8988T (cell line): ENCODE measurements around the gene LGR4.
"Not testable (repeated sequence)": the region's sequence is repeated elsewhere in the genome, so short reads cannot be mapped to it uniquely, and the experiment has no call there.

Experiments
- DNase-seq: peaks from one replicate; pipeline ENCODE4 v3.0.0; 2011

The LGR4 gene

DNA sequence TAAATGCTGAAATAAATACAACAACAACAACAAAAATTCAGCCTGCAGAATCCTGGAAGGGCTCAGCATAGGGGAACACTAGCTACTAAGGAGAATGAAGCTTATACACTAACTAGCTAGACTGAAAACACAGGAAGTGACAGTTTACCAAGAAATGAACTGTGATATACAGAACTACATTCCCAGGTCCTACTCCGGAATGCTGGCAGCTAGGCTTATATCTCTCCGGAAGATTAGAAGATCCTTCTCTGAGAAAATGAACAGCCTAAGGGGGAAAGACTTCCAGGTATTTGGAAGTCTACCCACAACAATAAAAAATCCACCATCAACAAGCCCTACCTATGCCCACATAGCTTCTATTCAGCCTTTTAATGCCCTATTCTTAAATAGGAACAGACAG is 140.6 kb downstream of the LGR4 start:
- no peak for DNase-seq

DNA sequence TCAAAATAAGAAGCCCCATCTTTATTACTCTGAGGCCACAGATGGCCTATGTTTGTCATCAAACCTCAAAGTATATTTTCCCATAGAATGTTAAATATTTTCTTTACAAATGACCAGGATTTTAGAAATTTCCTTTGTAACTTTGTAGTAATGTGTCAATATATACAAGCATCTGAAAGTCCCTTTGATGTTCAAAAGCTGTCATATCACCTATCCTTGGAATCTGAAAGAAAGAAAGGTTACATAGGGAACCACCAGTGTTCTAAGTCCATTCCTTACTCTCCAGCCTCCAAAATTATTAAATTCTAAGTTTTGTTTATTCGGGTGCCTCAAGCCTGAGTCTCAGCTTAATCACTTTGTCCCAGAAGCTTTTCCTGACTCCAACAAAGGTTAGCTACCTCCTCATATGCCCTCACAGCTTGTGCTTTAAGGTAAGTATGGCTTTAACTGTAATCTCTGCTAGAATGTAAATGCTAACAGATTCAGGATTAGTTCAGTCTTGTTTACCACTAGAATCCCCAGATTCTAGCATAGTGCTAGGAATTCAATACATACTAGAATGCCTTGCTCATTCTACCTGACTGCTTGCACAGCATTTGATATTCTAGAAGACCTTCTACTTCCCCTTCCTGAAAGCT is 141.8 kb downstream of the LGR4 start:
- DNase-seq, result no peak

DNA sequence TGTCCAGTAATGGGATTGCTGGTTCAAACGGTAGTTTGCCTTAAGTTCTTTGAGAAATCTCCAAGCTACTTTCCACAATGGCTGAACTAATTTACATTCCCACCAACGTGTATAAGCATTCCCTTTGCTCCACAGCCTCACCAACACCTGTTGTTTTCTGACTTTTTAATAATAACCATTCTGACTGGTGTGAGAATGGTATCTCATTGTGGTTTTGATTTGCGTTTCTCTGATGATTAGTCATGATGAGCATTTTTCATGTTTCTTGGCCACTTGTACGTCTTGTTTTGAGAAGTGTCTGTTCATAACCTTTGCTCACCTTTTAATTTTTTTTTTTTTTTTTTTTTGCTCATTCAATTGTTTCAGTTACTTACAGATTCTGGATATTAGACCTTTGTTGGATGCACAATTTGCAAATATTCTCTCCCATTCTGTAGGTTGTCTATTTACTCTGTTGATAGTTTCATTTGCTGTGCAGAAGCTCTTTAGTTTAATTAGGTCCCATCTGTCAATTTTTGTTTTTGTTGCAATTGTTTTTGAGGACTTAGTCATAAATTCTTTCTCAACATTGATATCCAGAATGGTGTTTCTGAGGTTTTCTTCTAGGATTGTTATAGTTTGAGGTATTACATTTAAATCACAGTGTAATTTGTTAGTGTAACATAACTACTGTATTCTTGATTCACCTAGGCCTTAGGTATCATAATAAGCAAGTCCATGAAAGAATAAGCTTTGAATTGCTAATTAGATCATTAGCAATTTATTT is 142.5 kb downstream of the LGR4 start:
- no peak for DNase-seq

DNA sequence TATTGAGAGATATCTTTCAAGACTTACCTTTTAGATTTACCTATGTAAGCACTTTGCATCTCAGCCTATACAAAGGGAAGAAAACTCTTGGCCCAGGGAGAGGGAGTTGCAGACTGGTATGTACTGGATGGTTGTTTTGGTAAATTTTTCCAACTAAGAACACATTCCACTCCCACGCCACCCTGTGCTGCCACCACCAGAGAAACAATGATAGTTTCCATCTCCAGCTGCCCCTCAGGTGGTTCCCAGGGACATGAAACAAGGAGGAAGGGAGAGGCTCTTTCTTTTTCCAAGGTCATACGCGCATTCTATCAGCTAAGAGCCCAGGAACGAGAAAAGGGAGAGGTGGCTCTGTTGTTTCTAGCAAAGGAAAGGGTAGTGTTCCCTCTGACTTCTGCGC is 144.0 kb downstream of the LGR4 start:
- no peak for DNase-seq

DNA sequence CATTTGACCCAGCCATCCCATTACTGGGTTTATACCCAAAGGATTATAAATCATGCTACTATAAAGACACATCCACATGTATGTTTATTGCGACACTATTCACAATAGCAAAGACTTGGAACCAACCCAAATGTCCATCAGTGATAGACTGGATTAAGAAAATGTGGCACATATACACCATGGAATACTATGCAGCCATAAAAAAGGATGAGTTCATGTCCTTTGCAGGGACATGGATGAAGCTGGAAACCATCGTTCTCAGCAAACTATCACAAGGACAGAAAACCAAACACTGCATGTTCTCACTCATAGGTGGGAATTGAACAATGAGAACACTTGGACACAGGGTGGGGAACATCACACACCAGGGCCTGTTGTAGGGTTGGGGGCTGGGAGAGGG is 145.5 kb downstream of the LGR4 start:
- not testable (repeated sequence) for DNase-seq

DNA sequence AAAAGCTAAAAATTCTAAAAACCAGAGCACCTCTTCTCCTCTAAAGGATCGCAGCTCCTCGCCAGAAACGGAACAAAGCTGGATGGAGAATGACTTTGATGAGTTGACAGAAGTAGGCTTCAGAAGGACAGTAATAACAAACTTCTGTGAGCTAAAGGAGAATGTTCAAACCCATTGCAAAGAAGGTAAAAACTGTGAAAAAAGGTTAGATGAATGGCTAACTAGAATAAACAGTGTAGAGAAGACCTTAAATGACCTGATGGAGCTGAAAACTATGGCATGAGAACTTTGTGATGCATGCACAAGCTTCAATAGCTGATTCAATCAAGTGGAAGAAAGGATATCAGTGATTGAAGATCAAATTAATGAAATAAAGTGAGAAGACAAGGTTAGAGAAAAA is 150.4 kb downstream of the LGR4 start:
- DNase-seq, result not testable (repeated sequence)

DNA sequence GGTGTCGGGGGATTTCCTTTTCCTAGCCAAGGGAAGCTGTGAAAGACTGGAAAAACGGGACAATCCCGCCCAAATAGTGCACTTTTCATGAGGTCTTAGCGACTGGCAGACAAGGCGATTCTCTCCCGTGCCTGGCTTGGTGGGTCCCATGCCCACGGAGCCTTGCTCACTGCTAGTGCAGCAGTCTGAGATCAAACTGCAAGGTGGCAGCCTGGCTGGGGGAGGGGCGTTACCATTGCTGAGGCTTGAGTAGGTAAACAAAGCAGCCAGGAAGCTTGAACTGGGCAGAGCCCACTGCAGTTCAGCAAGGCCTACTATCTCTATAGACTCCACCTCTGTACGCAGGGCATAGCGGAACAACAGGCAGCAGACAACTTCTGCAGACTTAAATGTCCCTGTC is 151.2 kb downstream of the LGR4 start:
- not testable (repeated sequence) for DNase-seq

DNA sequence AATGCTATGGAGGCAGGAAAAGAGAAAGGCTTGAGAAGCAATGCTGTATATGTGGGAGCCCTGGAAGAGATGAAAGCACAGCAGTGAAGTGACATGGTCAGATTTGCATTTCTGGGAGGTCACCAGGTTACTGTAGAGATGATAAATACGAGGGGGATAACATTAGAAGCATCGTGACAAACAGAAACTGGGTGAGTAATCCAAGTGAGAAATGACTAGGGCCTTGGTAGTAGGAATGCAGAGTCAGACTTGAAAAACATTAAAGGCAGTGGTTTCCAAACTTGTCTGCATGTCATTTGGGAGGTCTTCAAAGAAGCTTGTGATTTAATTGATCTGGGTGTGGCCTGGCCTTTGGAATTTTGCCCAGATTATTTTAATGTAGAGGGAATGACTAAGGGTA is 153.5 kb downstream of the LGR4 start:
- no peak for DNase-seq

DNA sequence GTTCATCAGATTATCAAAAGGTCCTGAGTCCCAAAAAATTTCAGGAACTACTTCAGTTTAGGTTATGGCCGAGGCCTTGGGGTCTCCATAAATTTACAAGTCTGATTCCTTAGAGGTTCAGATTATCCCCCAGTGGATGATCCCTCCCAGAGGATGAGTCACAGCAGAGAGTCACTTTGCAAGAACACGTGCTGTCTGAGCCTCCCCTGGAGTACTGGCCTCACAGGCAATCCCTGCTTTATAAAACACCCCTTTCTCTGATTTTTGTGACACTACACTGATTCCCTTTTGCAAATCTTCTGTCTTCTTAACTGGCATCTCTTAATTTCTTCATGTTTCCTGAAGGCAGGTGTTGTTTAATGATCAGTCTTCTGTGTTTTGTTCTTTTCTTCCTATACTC is 154.8 kb downstream of the LGR4 start:
- DNase-seq, result no peak
